GM21447 (cell line): ENCODE measurements around the gene C17orf113.
A peak's percentile ranks its signal among the peaks of the same experiment; 100 is the strongest.
"Not testable (repeated sequence)": the region's sequence is repeated elsewhere in the genome, so short reads cannot be mapped to it uniquely, and the experiment has no call there.

Experiments
- ATAC-seq: cut with Tn5 transposase; IDR thresholded peaks from one replicate; pipeline ENCODE4 v1.9.1; 2021; ENCODE audit not compliant: unreplicated experiment

C17orf113 gene

DNA sequence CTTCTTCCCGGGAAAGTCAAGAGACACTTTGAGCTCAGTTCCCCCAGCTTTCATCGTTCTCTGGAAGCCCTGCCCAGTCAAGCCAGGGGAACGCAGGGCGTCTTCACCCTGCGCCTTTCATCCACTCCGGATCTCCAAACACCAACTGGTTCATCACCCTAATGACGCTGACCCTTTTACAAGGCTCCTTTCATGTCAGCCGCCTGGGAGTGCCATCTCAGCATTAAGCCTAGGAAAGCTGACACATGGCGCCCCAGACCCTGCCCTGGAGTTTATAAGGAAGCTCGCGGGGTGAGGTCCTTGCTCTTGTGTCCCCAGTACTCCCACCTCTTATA is 32.6 kb downstream of the C17orf113 start:
- ATAC-seq, result no peak

DNA sequence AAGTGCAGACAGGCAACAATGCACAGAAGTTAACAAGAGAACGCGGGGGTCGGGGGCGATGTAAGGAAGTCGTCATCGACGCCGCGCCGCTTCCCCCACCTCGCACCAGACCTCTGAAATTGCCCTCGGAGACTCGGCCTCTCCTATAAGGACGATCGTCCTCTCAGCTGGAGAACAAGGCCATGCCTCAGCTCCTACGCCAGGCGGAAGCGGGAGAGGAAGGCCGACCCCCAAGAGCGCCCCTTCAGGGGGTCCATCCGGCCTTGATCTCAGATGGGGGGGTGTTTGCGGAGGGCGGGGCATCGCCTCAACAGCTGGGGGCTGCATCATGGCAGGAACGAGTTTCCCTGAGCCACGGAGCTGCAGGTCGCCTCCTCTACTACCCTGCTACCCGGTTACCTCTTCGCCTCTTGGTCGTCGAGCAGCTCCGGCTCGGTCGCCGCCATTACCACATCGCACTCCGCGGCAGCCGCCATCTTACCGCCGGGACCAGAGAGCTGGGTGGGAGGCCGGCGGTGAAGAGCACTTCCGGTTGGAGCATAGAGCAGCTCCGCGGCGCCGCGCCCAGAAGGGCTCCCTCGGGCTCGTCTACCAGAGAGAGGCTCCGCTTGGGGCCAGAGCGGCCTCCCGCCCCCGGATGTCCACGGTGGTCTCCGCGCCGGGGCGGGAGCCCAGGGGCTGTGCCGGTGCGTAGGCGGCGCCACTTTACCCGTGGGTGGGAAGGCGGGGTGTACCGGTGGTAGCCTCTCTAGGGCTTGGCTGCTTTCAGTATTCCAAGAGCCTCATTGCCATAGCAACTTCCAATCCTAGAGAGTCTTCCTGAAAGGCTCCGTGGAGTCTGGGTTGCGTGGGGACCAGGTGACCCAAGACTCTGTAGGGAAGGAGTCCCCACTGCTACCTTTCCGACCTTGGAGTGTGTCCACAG is 33.2 kb downstream of the C17orf113 start, which contains the start of gene DNAJC7:
Gene DNAJC7, minus strand, starts transcription at position 499 of the 925 bp plus-strand sequence. Its CDS starts 23 bp downstream, at position 476.
- peak; percentile 72 for ATAC-seq

DNA sequence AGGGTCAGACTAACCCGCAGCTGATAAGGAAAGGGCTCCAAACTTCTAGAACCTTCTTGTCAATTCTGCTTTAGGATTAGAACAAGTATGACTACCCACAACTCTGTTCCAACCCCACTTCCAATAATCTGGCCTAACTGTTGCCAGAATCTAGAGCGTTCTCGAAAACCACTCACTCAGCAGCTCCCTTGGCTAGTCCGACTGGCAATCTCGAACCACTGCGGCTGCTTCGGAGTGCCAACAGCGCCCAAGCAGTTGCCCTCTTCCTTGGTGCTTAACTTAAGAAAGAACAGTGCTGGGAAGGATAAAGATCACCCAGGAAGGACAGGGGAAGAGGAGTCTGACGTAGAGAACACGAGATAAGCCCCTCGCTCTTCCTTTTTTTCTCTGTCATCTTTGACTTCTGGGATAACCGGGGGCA is 34.0 kb downstream of the C17orf113 start:
- ATAC-seq, result no peak

DNA sequence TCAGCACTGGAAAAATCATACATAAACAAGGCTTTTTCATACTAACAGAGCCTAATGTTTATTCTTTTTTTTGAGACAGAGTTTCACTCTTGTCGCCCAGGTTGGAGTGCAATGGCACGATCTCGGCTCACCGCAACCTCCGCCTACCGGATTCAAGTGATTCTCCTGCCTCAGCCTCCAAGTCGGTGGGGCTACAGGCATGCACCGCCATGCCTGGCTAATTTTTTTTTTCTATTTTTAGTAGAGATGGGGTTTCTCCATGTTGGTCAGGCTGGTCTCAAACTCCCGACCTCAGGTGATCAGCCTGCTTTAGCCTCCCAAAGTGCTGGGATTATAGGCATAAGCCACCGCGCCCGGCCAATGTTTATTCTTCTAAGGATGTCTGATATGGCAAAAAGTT is 36.7 kb downstream of the C17orf113 start:
- ATAC-seq, result not testable (repeated sequence)

DNA sequence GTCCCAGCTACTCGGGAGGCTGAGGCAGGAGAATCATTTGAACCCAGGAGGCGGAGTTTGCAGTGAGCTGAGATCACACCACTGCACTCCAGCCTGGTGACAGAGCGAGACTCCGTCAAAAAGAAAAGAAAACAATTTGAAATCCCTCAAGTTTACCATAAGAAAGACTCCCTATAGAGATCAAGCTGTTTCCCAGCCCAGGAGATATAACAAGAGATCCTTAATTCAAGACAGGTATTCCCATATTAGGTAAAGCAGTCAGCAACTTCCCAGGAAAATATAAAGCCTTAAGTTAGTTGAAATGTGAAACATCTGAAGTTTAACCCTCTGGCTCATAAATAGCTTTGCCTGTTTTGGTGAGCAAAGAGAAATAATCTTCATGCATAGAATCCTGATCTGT is 38.0 kb downstream of the C17orf113 start:
- ATAC-seq, result not testable (repeated sequence)

DNA sequence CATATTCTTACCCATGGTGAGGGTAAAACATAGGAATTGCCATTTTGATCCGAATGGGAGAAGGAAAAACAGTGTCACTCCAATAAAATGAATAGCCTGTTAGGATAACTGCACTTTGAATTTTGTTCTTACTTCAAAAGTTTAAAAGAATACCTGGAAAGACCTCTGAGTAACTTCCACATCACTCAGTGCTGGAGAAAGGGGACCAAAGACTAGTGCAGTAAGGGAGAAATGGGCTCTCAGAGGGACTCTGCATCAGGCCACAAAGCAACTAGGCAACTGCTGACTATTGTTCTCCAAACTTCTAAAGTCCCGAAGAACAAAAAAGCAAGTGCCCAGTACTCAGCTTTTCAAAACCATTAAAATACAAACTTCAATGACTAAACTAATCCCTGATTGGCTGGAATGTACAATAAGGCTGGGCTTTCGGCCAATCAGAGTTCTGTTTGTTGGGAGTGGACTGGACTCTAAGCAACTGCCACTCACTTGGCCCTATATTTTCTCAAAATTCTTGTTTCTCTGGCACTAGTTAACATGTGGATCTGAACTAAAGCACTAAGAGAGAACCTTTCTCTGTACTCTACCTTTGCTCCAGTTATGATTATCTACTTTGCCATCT is 39.4 kb downstream of the C17orf113 start:
- no peak for ATAC-seq

DNA sequence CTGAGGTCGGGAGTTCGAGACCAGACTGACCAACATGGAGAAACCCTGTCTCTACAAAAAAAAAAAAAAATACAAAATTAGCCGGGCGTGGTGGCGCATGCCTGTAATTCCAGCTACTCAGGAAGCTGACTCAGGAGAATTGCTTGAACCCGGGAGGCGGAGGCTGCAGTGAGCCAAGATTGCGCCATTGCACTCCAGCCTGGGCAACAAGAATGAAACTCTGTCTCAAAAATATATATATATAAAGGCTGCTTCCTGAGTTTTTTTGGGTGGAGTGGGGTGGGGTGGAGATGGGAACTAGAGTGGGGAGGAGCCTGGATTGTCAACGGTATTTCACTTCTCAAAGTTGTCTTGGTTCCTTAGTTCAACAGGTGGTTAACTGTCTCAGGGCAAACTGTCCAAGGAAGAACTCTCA is 40.1 kb downstream of the C17orf113 start:
- ATAC-seq, result not testable (repeated sequence)

DNA sequence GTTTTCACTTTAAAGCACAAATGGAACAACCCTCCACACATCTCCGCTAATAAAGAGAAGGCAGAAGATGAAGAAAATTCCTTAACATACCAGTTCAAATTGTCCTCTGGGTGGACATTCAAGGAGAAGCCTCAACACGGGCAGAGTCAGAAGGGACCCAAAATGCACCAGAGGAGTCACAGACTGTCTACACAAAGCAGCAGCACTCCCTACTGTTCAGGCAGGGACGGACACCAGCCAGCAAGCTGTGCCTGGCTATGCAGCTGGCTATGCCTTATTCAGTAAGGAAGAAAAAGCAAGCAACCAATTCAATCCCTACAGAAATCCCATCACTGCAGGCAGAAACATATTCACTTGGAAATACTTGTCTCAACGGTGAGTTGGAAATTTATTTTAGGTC is 41.2 kb downstream of the C17orf113 start:
- ATAC-seq, result no peak

DNA sequence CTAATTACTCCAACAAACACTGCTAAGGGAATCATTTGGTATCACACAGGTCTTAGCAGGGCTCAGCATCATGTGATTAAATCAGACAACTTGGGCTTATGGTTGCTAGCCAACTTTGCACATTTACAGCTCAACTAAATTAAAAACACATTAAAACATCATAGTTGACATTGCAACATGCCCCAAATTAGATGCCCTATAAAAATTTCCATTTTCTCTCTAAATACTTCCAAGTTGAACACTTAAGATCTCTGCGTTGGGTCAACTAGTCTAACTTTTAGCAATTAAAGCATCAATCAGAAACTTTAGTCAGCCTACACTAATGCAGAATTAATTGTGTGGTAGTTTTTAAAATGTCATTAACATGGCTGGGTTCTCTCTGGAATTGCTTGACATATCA is 45.2 kb downstream of the C17orf113 start:
- ATAC-seq, result no peak

DNA sequence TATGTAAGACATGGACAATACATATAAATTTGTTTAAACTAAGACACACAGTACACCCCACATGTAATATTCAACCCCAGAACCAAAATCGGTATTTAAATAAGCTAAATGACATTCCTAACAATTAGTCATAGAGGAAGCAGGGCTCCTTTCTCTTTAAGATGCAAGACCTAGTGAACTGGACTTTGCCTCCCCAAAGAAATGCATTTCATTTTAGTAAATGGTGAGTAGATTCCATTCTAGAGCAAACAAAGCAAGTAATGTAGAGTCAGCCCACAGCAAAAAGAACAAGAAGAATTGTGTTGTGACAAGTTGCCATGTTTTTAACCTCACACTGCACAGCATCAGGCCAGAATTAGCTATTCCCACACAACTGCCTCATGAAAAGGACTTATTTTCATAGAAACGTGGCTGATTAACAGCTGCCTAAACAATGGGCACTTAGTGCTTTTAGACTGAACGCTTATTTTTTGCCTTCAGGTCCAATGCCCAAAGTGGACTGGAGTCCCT is 47.6 kb downstream of the C17orf113 start:
- ATAC-seq, result no peak

DNA sequence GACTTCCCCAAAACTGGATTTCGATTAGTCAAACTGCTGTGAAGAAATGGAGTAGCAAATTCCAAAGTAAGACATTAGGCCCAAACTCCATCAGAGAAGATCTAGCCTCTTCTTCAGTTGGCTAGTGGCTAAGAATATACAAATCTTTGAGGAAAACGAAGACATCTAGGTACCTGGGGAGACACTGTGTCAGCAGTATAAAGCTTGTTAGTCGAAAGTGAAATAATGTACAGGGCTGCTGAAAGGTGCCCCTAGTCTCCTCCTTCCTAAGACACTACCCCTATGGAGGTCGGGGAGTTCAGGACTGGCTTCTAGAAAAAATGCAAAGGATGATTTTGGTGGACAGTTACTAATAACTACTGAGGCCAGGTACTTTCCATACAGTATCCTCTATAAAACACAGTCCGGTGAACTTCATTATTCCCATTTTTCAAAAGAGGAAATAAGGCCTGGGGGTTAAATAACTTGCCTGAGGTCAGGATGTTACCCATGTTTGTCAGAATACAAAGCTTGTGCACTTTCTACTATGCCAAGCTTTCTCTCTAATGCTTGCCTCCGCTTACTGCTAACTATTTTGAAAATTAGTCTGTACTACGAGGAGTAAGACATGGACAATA is 48.1 kb downstream of the C17orf113 start:
- ATAC-seq, result no peak

DNA sequence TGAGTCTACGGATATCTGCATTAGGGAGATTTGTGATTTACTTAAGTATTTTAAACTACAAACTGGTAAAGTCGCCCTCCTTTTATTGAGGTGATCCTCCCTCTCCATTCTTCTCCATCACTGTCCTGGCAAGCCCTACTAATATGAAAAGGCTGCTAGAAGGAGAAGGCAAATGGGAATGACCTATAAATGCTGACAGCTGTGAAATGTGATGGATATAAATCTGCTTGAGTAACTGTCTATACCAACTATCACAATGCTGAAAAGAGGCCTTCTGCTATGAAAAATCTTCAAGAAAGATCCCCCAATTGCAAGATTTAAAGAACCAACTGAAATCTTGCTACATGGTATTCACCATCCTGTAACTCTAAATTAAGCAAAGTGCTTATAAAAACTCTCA is 48.7 kb downstream of the C17orf113 start:
- no peak for ATAC-seq

DNA sequence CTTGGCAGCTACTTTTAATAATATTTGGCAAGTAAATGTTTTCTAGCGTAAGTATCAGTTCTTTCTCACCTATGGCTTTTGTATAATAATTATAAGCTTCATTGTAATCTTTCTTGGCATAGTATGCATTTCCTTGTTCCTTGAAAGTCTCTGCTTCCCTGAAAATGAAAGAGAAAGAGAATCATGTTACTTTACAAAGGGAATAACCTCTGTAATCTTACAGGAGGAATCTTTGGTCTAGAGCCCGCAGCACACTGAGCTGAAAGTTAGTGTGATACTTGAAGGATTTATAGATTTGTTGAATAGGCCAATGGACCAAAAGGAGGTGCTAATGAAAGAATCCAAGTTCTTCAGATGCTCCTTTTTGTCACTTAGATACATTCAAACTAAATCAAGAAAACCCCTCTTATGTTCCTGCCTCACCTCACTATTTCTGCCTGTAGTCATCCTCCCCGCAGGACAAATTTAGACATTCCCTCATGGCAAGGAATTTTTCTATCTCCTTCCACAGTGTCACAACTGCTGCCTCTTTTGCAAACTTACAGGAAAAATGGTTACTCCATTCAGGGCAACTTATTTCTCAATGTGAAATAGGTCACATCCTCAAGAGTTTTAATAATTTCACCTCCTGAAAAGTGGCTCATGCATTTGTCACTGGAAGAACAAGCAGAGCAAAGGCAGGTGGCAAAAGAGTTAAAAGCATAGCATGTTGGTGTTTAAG is 49.8 kb downstream of the C17orf113 start:
- no peak for ATAC-seq

DNA sequence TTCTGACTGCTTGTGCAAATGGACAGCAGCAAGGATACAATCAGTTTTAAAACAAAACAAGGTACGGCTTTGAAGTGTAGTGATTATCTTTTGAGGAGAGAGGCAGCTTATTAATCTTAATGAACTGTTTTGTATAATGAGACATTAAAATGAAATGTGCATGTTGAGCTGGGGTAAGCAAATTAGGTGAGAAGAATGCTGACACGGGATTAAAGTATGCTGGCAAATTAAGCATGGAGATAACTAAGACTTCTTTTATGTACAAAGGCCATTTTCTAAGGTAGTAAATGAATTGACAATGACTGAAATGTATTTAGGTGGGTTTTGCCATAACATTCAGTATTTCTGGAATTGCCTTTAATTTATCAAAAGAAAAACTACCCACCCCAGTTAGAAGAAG is 51.9 kb downstream of the C17orf113 start:
- no peak for ATAC-seq

DNA sequence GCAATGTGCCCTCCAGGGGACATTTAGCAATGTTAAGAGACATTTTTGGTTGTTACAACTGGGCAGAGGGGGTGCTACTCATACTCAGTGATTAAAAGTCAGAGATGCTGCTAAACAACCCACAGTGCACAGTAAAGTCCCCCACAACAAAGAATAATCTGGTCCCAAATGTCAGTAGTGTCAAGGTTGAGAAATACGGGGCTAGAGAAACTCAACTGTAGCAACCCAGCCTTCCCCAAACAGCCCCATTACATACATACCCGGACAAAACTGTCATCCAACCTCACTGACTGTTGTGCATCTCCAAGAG is 53.6 kb downstream of the C17orf113 start:
- ATAC-seq, result no peak

DNA sequence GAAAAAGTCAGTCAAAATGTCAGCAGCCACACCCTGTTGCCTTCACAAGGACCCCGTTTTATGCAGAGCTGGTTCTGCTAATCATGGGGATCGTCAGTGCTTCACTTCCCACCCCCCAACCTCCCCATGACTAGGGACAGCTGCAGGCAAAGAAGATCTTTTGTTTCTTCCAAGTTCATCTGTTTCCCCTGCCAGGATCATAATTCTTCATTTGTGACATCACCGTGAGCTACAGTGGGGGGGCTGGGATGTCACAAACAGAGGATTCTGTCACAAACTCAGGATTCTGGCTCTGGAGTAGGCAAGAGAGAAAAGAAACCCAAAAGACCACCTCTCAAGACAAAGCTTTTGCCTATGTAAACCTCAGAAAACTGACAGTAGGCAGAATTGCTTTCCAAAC is 57.8 kb downstream of the C17orf113 start:
- no peak for ATAC-seq

DNA sequence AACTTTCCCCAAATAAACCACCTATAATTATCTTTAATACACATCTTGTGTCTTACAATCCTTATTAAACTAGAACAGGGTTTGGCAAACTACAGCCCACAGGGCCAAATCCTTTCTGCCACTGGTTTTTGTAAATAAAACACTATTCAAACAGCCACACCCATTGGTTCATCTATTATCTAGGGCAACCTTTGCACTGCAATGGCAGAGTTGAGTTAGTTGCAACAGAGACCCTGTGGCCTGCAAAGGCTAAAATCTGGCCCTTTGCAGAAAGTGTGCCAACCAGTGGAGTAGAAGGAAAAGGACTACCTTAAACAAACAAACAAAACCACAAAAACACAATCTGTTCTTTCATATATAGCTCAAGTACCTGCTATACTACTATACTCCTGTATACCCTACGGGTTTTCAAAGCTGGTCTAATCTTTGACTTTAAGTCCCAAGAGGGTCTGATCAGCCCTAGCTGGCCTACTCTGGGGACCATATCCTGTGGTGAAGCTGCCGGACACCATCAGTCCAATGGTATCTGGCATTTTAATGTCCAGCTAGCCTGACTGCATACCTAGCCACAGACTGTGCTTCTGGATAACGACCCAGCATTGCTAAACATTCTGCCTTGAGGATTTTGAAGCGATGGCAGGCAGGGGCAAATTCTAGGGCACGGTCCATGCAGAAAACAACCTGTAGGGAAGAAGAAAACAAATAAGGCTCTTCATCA is 60.5 kb downstream of the C17orf113 start:
- no peak for ATAC-seq

DNA sequence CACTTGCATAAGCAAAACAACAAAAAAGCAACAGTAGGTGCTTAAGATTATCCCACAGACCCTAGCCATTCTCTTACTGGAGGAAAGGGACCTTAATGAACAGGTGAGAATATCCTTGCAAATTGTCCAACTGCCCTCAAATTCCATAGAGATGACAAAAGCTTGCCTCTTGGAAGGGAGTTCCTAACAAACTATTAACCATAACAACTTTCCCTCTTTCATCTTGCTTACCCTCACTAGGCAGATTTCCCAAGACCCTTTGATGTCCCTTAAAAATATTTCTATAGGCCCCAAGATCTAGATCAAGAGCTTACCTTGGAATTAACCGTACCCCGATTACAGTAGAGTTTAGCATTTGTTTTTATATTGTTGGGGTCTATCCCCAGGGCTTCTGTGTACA is 62.0 kb downstream of the C17orf113 start:
- no peak for ATAC-seq
